ENCODE measurements around the gene PSAPL1.

DNA sequence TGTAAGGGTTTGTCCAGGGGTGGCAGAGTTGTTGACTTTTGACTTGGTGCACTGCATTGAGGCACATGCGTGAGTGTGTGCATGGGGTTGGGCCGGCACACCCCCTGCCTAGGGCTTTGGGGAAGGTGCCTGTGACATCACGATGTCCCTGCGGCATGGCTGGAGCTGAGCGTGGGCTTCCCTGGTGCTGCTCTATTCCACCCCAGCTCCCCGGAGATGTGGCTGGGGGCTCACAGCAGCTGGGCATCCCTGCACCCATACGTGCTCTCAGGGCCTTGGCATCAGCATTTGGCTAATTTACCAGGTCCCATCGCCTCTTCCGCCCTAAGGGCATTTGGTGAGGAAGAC is 5.7 kb downstream of the PSAPL1 start:
- TF ChIP-seq, protein P1, sequence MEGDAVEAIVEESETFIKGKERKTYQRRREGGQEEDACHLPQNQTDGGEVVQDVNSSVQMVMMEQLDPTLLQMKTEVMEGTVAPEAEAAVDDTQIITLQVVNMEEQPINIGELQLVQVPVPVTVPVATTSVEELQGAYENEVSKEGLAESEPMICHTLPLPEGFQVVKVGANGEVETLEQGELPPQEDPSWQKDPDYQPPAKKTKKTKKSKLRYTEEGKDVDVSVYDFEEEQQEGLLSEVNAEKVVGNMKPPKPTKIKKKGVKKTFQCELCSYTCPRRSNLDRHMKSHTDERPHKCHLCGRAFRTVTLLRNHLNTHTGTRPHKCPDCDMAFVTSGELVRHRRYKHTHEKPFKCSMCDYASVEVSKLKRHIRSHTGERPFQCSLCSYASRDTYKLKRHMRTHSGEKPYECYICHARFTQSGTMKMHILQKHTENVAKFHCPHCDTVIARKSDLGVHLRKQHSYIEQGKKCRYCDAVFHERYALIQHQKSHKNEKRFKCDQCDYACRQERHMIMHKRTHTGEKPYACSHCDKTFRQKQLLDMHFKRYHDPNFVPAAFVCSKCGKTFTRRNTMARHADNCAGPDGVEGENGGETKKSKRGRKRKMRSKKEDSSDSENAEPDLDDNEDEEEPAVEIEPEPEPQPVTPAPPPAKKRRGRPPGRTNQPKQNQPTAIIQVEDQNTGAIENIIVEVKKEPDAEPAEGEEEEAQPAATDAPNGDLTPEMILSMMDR (IDR thresholded peaks at IDR 0.05), result no peak
- TF ChIP-seq, protein P2, sequence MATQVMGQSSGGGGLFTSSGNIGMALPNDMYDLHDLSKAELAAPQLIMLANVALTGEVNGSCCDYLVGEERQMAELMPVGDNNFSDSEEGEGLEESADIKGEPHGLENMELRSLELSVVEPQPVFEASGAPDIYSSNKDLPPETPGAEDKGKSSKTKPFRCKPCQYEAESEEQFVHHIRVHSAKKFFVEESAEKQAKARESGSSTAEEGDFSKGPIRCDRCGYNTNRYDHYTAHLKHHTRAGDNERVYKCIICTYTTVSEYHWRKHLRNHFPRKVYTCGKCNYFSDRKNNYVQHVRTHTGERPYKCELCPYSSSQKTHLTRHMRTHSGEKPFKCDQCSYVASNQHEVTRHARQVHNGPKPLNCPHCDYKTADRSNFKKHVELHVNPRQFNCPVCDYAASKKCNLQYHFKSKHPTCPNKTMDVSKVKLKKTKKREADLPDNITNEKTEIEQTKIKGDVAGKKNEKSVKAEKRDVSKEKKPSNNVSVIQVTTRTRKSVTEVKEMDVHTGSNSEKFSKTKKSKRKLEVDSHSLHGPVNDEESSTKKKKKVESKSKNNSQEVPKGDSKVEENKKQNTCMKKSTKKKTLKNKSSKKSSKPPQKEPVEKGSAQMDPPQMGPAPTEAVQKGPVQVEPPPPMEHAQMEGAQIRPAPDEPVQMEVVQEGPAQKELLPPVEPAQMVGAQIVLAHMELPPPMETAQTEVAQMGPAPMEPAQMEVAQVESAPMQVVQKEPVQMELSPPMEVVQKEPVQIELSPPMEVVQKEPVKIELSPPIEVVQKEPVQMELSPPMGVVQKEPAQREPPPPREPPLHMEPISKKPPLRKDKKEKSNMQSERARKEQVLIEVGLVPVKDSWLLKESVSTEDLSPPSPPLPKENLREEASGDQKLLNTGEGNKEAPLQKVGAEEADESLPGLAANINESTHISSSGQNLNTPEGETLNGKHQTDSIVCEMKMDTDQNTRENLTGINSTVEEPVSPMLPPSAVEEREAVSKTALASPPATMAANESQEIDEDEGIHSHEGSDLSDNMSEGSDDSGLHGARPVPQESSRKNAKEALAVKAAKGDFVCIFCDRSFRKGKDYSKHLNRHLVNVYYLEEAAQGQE (IDR thresholded peaks at IDR 0.05; ENCODE audit: low read depth, low read length), result no peak
- no peak for TF ChIP-seq GABPA (IDR thresholded peaks at IDR 0.05; ENCODE audit: low read depth)
- TF ChIP-seq, protein P3, sequence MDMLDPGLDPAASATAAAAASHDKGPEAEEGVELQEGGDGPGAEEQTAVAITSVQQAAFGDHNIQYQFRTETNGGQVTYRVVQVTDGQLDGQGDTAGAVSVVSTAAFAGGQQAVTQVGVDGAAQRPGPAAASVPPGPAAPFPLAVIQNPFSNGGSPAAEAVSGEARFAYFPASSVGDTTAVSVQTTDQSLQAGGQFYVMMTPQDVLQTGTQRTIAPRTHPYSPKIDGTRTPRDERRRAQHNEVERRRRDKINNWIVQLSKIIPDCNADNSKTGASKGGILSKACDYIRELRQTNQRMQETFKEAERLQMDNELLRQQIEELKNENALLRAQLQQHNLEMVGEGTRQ (IDR thresholded peaks at IDR 0.05; ENCODE audit: borderline replicate concordance, low read depth, low read length), result no peak
- TF ChIP-seq JUND (IDR thresholded peaks at IDR 0.05), result no peak
- no peak for TF ChIP-seq TCF12 (IDR thresholded peaks at IDR 0.05)
